ENCODE results near the gene FAM167B.
"Not testable (repeated sequence)": the region's sequence is repeated elsewhere in the genome, so short reads cannot be mapped to it uniquely, and the experiment has no call there.

FAM167B gene

DNA sequence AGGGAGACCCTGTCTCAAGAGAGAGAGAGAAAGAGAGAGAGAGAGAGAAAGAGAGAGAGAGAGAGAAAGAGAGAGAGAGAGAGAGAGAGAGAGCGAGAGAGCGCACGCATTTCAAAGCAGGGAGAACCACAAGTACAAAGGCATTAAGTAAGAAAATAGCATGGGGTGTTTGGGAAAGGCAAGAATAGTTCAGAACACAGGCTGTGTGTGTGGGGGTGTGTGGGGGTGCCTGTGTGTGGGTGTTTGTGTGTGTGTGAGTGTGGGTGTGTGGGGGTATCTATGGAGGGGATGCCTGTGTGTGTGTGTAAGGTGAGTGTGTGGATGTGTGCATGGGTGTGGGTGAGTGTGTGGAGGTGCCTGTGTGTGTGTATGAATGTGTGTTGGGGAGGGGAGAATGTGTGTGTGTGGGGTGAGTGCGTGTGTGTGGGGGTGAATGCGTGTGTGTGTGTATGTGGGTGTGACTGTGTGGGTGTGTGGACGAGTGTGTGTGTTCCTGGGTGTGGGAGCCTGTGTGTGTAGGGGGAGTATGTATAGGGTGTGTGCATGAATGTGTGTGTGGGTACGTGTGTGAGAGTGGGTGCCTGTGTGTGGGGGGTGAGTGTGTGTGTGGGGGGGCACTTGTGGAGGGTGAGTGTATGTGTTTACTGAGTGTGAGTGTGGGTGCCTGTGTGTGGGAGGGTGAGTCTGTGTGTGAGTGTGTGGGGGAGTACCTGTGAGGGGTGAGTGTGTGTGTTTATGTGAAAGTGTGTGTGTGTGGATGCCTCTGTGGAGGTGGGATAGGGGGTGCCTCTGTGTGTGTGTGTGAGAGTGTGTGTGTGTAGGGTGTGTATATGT, 25.8 kb downstream of the FAM167B start:
- FAIRE-seq: peak; percentile 57
- TF ChIP-seq POLR2A (IDR thresholded peaks at IDR 0.05; ENCODE audit: low read depth, low read length): no peak
- no peak for TF ChIP-seq POLR2AphosphoS5 (IDR thresholded peaks at IDR 0.05; ENCODE audit: low read depth, low read length)
- no peak for TF ChIP-seq TAF1 (IDR thresholded peaks at IDR 0.05; ENCODE audit: borderline replicate concordance, low read depth, low read length)
- no peak for DNase-seq (ENCODE audit: insufficient read length)

- no peak for TF ChIP-seq TAF1 (IDR thresholded peaks at IDR 0.05; ENCODE audit: borderline replicate concordance, low read depth, low read length)
- TF ChIP-seq POLR2AphosphoS5 (IDR thresholded peaks at IDR 0.05; ENCODE audit: low read depth, low read length): no peak
- TF ChIP-seq POLR2A (IDR thresholded peaks at IDR 0.05; ENCODE audit: low read depth, low read length): no peak
- FAIRE-seq (no peak), DNase-seq (ENCODE audit: insufficient read length) (no peak)
These were observed 26.6 kb downstream of the FAM167B start for GRCh38 chr1:32273391-32274208.

GRCh38 chr1:32274646-32275340, 27.8 kb downstream of the FAM167B start:
- TF ChIP-seq POLR2A (IDR thresholded peaks at IDR 0.05; ENCODE audit: low read depth, low read length): no peak
- no peak for TF ChIP-seq POLR2AphosphoS5 (IDR thresholded peaks at IDR 0.05; ENCODE audit: low read depth, low read length)
- TF ChIP-seq TAF1 (IDR thresholded peaks at IDR 0.05; ENCODE audit: borderline replicate concordance, low read depth, low read length): no peak
- no peak for DNase-seq (ENCODE audit: insufficient read length)
- no peak for FAIRE-seq

GRCh38 chr1:32275424-32275823, 28.4 kb downstream of the FAM167B start:
- no peak for DNase-seq (ENCODE audit: insufficient read length)
- no peak for TF ChIP-seq POLR2A (IDR thresholded peaks at IDR 0.05; ENCODE audit: low read depth, low read length)
- TF ChIP-seq POLR2AphosphoS5 (IDR thresholded peaks at IDR 0.05; ENCODE audit: low read depth, low read length): no peak
- no peak for TF ChIP-seq TAF1 (IDR thresholded peaks at IDR 0.05; ENCODE audit: borderline replicate concordance, low read depth, low read length)
- no peak for FAIRE-seq

GRCh38 chr1:32276032-32276782, 29.2 kb downstream of the FAM167B start:
- no peak for FAIRE-seq
- DNase-seq (ENCODE audit: insufficient read length): no peak

GRCh38 chr1:32284777-32285176, 37.8 kb downstream of the FAM167B start:
- not testable (repeated sequence) for DNase-seq (ENCODE audit: insufficient read length); FAIRE-seq

More at GRCh38 chr1:32276032-32276782, 29.2 kb downstream of the FAM167B start:
- TF ChIP-seq POLR2AphosphoS5 (IDR thresholded peaks at IDR 0.05; ENCODE audit: low read depth, low read length): no peak
- TF ChIP-seq POLR2A (IDR thresholded peaks at IDR 0.05; ENCODE audit: low read depth, low read length): no peak

DNA sequence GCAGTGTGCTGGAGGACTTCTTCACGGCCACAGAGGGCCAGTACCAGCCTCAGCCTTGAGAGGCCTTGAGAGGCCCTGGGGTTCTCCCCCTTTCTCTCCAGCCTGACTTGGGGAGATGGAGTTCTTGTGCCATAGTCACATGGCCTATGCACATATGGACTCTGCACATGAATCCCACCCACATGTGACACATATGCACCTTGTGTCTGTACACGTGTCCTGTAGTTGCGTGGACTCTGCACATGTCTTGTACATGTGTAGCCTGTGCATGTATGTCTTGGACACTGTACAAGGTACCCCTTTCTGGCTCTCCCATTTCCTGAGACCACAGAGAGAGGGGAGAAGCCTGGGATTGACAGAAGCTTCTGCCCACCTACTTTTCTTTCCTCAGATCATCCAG, 38.6 kb downstream of the FAM167B start:
- DNase-seq (ENCODE audit: insufficient read length) (no peak), FAIRE-seq (no peak)
- TF ChIP-seq POLR2AphosphoS5 (IDR thresholded peaks at IDR 0.05; ENCODE audit: low read depth, low read length): no peak
- TF ChIP-seq POLR2A (IDR thresholded peaks at IDR 0.05; ENCODE audit: low read depth, low read length): no peak
- no peak for TF ChIP-seq TAF1 (IDR thresholded peaks at IDR 0.05; ENCODE audit: borderline replicate concordance, low read depth, low read length)

DNA sequence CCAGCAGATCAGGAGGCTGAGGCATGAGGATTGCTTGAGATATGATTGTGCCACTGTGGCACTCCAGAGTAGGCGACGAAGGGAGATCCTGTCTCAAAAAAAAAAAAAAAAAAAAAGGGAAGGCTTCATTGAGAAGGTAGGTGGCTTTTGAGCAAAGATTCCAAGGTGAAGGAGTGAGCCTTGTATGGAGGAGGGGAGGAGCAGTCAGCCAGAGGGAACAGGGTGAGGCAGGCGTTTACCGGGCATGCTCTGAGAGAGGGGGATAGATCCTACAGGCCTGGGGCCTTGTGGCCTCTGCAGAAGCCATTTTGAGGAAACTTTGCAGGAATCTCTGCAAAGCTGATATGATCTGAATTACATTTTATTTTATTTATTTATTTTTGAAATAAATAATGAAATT, 39.7 kb downstream of the FAM167B start:
- FAIRE-seq (no peak), DNase-seq (ENCODE audit: insufficient read length) (no peak)
- no peak for TF ChIP-seq TAF1 (IDR thresholded peaks at IDR 0.05; ENCODE audit: borderline replicate concordance, low read depth, low read length)
- TF ChIP-seq POLR2AphosphoS5 (IDR thresholded peaks at IDR 0.05; ENCODE audit: low read depth, low read length): no peak
- no peak for TF ChIP-seq POLR2A (IDR thresholded peaks at IDR 0.05; ENCODE audit: low read depth, low read length)

DNA sequence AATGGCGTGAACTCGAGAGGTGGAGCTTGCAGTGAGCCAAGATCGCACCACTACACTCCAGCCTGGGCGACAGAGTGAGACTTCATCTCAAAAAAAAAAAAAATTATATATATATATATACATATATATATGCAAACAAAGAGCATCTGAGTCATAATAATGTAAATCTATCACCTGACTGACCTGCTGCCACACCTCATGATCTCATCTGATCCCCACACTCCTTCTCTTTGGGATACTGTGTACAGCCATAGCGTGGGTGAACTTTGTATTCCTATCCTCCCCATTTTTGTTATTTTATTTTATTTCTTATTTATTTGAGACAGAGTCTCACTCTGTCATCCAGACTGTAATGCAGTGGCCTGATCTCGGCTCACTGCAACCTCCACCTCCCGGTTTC, 42.2 kb downstream of the FAM167B start:
- DNase-seq (ENCODE audit: insufficient read length): no peak
- FAIRE-seq: no peak
- no peak for TF ChIP-seq POLR2A (IDR thresholded peaks at IDR 0.05; ENCODE audit: low read depth, low read length)
- TF ChIP-seq POLR2AphosphoS5 (IDR thresholded peaks at IDR 0.05; ENCODE audit: low read depth, low read length): no peak
- no peak for TF ChIP-seq TAF1 (IDR thresholded peaks at IDR 0.05; ENCODE audit: borderline replicate concordance, low read depth, low read length)

DNA sequence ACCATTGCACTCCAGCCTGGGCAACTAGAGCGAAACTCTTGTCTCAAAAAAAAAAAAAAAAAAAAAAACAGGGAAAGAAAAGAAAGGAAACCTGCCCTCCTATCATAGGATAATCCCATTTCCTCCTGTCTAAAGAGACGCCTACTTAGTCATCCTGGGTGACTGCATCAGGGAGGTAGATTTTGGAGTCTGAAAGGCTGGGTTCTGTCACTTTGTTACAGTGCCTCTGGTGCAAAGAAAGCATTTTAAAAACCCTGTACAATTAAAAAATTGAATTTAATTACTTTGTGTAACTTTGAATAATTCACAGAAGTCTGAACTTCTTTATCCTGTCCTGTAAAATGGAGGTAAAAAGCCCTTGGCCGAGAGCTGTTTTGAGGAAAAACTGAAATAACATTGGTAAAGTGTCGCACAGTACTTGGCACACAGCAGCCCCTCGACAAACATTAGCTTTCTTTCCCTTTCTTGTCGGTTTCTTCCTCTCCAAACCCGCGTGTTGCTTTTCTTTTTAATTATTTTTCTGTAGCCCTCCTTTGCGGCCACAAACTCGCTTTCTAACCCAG, 44.2 kb downstream of the FAM167B start:
- FAIRE-seq (peak; percentile 33), DNase-seq (ENCODE audit: insufficient read length) (no peak)
- TF ChIP-seq TAF1 (IDR thresholded peaks at IDR 0.05; ENCODE audit: borderline replicate concordance, low read depth, low read length) (no peak), POLR2AphosphoS5 (IDR thresholded peaks at IDR 0.05; ENCODE audit: low read depth, low read length) (no peak), POLR2A (IDR thresholded peaks at IDR 0.05; ENCODE audit: low read depth, low read length) (no peak)

Data from GM12892 (cell line).